ENCODE data around the gene KDELR1.

Gene KDELR1

GRCh38 chr19:48338802-48339503 lies 52.4 kb downstream of the KDELR1 start:
- no peak overlapping the region for H3K4me3 ChIP-seq (ENCODE audit: low read length)
- no peak for DNase-seq (ENCODE audit: low read depth)
- no peak for TF ChIP-seq CTCF (IDR thresholded peaks at IDR 0.05; ENCODE audit: insufficient read depth, low read depth, low read length, missing control alignments)

- no peak for DNase-seq (ENCODE audit: low read depth)
- H3K4me3 ChIP-seq (ENCODE audit: low read length): no peak overlapping the region
- no peak for TF ChIP-seq CTCF (IDR thresholded peaks at IDR 0.05; ENCODE audit: insufficient read depth, low read depth, low read length, missing control alignments)
Measured at GRCh38 chr19:48338253-48338755, 53.0 kb downstream of the KDELR1 start.

- DNase-seq (ENCODE audit: low read depth): peak; percentile 95
- peak; percentile 70 for TF ChIP-seq CTCF (IDR thresholded peaks at IDR 0.05; ENCODE audit: insufficient read depth, low read depth, low read length, missing control alignments)
- H3K4me3 ChIP-seq (ENCODE audit: low read length): peak overlapping the region; percentile 86
Measured at GRCh38 chr19:48333467-48334384, 57.6 kb downstream of the KDELR1 start.

- H3K4me3 ChIP-seq (ENCODE audit: low read length): peak overlapping the region; percentile 86
- DNase-seq (ENCODE audit: low read depth): peak; percentile 100
- TF ChIP-seq CTCF (IDR thresholded peaks at IDR 0.05; ENCODE audit: insufficient read depth, low read depth, low read length, missing control alignments): no peak
Measured at GRCh38 chr19:48332662-48333466, 58.5 kb downstream of the KDELR1 start.

Data from epithelial cell of esophagus (primary cell).